ENCODE results near the gene DGKQ. TPM values are rescaled to one million over a fixed set of nuclear protein-coding genes. Genes with fewer than 3 reads are reported as not detected.

Gene DGKQ
- total and polyA plus RNA-seq, 2 experiments from 2014 or later = 4.0 to 22.4 TPM

- H3K9me2 ChIP-seq (ENCODE audit: insufficient read depth) = no peaks in the 10 kb centered on the region
- H3F3A ChIP-seq (replicated peaks; ENCODE audit: low read depth) = no peaks in the 10 kb centered on the region
- H3K4me3 ChIP-seq = peak overlapping the region; percentile 96
- TF ChIP-seq CTCF (conservative IDR thresholded peaks at IDR 0.05; ENCODE audit: low read depth in 2 of 2) (peak in 1 of 2 experiments; percentile 23; a peak in 1 of 4 replicates), STAT1 (IDR thresholded peaks at IDR 0.05; ENCODE audit: unreplicated experiment) (no peak)
- peak; percentile 24 for ATAC-seq
- Mint-ChIP-seq H3K4me1 (peaks cover 7% of the 10 kb centered on the region), H3K27me3 (ENCODE audit: insufficient read depth, low read depth, poor library complexity) (peaks cover 10% of the 10 kb centered on the region), H3K9me3 (no peaks in the 10 kb centered on the region), H3K4me3 (peak overlapping the region; percentile 92), H3K27ac (peak overlapping the region; percentile 51; the same call in 1 of the 2 replicates), H3K36me3 (ENCODE audit: low read depth) (no peaks in the 10 kb centered on the region)
- H3K4me1 ChIP-seq (ENCODE audit: insufficient read depth) = no peaks in the 10 kb centered on the region; the same call in 1 of the 2 replicates
- peak overlapping the region; percentile 100 for H2AFZ ChIP-seq
- peaks cover 17% of the 10 kb centered on the region for H4K20me1 ChIP-seq (replicated peaks; ENCODE audit: insufficient read depth)
- H3K27me3 ChIP-seq (ENCODE audit: insufficient read depth) = no peaks in the 10 kb centered on the region
- peak overlapping the region; percentile 78; the same call in 1 of the 2 replicates for H3K27ac ChIP-seq (ENCODE audit: low read depth)
- peak overlapping the region; percentile 99 for H3K4me2 ChIP-seq
- H3K36me3 ChIP-seq (ENCODE audit: insufficient read depth) = no peaks in the 10 kb centered on the region
- peaks cover 41% of the 10 kb centered on the region for H3K79me2 ChIP-seq (replicated peaks; ENCODE audit: insufficient read depth)
- no peak for DNase-seq (ENCODE audit: low spot score)
These were observed 40.7 kb downstream of the DGKQ start for GRCh38 chr4:932713-933070.

GRCh38 chr4:931960-932712 lies 41.2 kb downstream of the DGKQ start, which contains the start of the genes GAK and TMEM175:
GAK (minus strand) TSS chr4:932316; CDS start chr4:932187, 129 bp downstream.
TMEM175 (plus strand) TSS chr4:932460; CDS start chr4:947740, 15,280 bp downstream.
- peaks cover 41% of the 10 kb centered on the region for H3K79me2 ChIP-seq (replicated peaks; ENCODE audit: insufficient read depth)
- peak within 1 kb of the TSS; percentile 78; the same call in 1 of the 2 replicates for H3K27ac ChIP-seq (ENCODE audit: low read depth)

More at GRCh38 chr4:931960-932712, 41.2 kb downstream of the DGKQ start, which contains the start of the genes GAK and TMEM175:
- Histone ChIP-seq H4K20me1 (replicated peaks; ENCODE audit: insufficient read depth) (peaks cover 17% of the 10 kb centered on the region), H3K4me3 (peak within 1 kb of the TSS; percentile 96), H3K4me1 (ENCODE audit: insufficient read depth) (no peaks in the 10 kb centered on the region; the same call in 1 of the 2 replicates), H2AFZ (peak within 1 kb of the TSS; percentile 100), H3K9me2 (ENCODE audit: insufficient read depth) (no peaks in the 10 kb centered on the region), H3K27me3 (ENCODE audit: insufficient read depth) (no peaks in the 10 kb centered on the region), H3K36me3 (ENCODE audit: insufficient read depth) (no peaks in the 10 kb centered on the region), H3F3A (replicated peaks; ENCODE audit: low read depth) (no peaks in the 10 kb centered on the region), H3K4me2 (peak within 1 kb of the TSS; percentile 99)
- Mint-ChIP-seq H3K36me3 (ENCODE audit: low read depth) (no peaks in the 10 kb centered on the region), H3K4me1 (peaks cover 7% of the 10 kb centered on the region), H3K27ac (peak within 1 kb of the TSS; percentile 94), H3K27me3 (ENCODE audit: insufficient read depth, low read depth, poor library complexity) (peaks cover 10% of the 10 kb centered on the region), H3K9me3 (no peaks in the 10 kb centered on the region), H3K4me3 (peak within 1 kb of the TSS; percentile 92)
- peak; percentile 97 for DNase-seq (ENCODE audit: low spot score)
- ATAC-seq = peak; percentile 95
- TF ChIP-seq REST (IDR thresholded peaks at IDR 0.05; ENCODE audit: unreplicated experiment) = no peak
- TF ChIP-seq EZH2phosphoT487 (IDR thresholded peaks at IDR 0.05; ENCODE audit: unreplicated experiment) = no peak
- TF ChIP-seq POLR2AphosphoS5 (IDR thresholded peaks at IDR 0.05; ENCODE audit: low read depth) = peak; percentile 87
- TF ChIP-seq CTCF (conservative IDR thresholded peaks at IDR 0.05; ENCODE audit: low read depth in 2 of 2) = no peak
- TF ChIP-seq EZH2 (IDR thresholded peaks at IDR 0.05; ENCODE audit: low read depth, unreplicated experiment) = no peak
- TF ChIP-seq ZNF114 (CRISPR knock-in tag; IDR thresholded peaks at IDR 0.05) = no peak
- TF ChIP-seq ZNF331 (CRISPR knock-in tag; IDR thresholded peaks at IDR 0.05; ENCODE audit: low read depth) = no peak
- no peak for TF ChIP-seq NANOG (IDR thresholded peaks at IDR 0.05; ENCODE audit: borderline replicate concordance)
- TF ChIP-seq CREB1 (CRISPR knock-in tag; IDR thresholded peaks at IDR 0.05; ENCODE audit: low read depth) = peak; percentile 95
- no peak for TF ChIP-seq STAT1 (IDR thresholded peaks at IDR 0.05; ENCODE audit: unreplicated experiment)
- peak; percentile 85 for TF ChIP-seq ETS1 (IDR thresholded peaks at IDR 0.05)

All from GM23338 (cell line).